HCT116 (cell line): ENCODE measurements around the gene AADACL4. TPM values are rescaled to one million over a fixed set of nuclear protein-coding genes. Genes with fewer than 3 reads are reported as not detected.

Experiments
- ATAC-seq: fragments of 200-7000 bp; cut with Tn5 transposase; 2 replicates; pipeline ENCODE4 v1.9.1; 2020; ENCODE audit warnings: mild to moderate bottlenecking, moderate library complexity
- BruUV-seq: library from RNA; stranded (reverse); fragments of 400-500 nt; replicated peaks from 2 replicates; lab custom pipeline; 2021; lab: Mats Ljungman, UMichigan
- CTCF ChIA-PET: fragments of 300-600 bp; sonication (Branson Sonifier 250); formaldehyde crosslinking; loops from one replicate; lab custom pipeline; 2021; ENCODE audit warnings: antibody characterized with exemption; lab: Charles Lee
- POLR2A ChIA-PET: fragments of 300-600, 350-600 bp; sonication (Branson Sonifier 250); formaldehyde crosslinking; loops from one replicate; lab custom pipeline; 2021; ENCODE audit warnings: antibody characterized with exemption; lab: Charles Lee
- RAD21 ChIA-PET, 2 experiments: fragments of 300-600 bp; sonication (Branson Sonifier 250); formaldehyde crosslinking; loops; one replicate each; lab custom pipeline; 2023; ENCODE audit warnings: low total read pairs in 2 of 2; ENCODE audit not compliant: uncharacterized antibody in 2 of 2, unreplicated experiment in 2 of 2, low non-redundant PET in 1 of 2; lab: Charles Lee
- DNase-seq: peaks from one replicate; pipeline ENCODE4 v3.0.0-alpha.2; 2010; ENCODE audit warnings: low read depth, low spot score
- H2AFZ ChIP-seq: fragments of 200-600 bp; shearing (Covaris generic), sonication (generic); 2 replicates; pipeline ENCODE4 v1.6.1; 2017; ENCODE audit warnings: low read depth, mixed run types, mixed read lengths, antibody characterized with exemption, low read length; ENCODE audit not compliant: poor library complexity, severe bottlenecking
- H3K27ac ChIP-seq: 2 replicates; pipeline ENCODE4 v1.5.1; 2012; ENCODE audit warnings: low read depth, low read length
- H3K27me3 ChIP-seq: fragments of 200-600 bp; sonication (generic); 2 replicates; pipeline ENCODE4 v1.6.1; 2016; ENCODE audit warnings: mixed run types, low read length, mixed read lengths; ENCODE audit not compliant: insufficient read depth
- H3K36me3 ChIP-seq, 2 experiments: fragments of 200-500 bp in 1 of 2; fragments of 200-600 bp in 1 of 2; sonication (Bioruptor generic) in 1 of 2; sonication (generic) in 1 of 2; 2 replicates each; pipeline versions ENCODE4 v1.5.1 to v1.6.1; 2014 to 2016; ENCODE audit warnings: low read length in 2 of 2, inconsistent platforms in 1 of 2, mixed read lengths in 1 of 2, mixed run types in 1 of 2; ENCODE audit not compliant: insufficient read depth in 2 of 2, control insufficient read depth in 1 of 2
- H3K4me1 ChIP-seq, 2 experiments: fragments of 200-600 bp in 1 of 2; sonication (generic) in 1 of 2; 2 replicates each; pipeline versions ENCODE4 v1.5.1 to v1.6.1; 2012 to 2017; ENCODE audit warnings: low read length in 2 of 2, inconsistent platforms in 1 of 2, mild to moderate bottlenecking in 1 of 2, mixed read lengths in 1 of 2, mixed run types in 1 of 2, moderate library complexity in 1 of 2; ENCODE audit not compliant: insufficient read depth in 2 of 2, control insufficient read depth in 1 of 2
- H3K4me2 ChIP-seq: fragments of 200-600 bp; sonication (generic); 2 replicates; pipeline ENCODE4 v1.6.1; 2017; ENCODE audit warnings: mixed run types, low read length, mixed read lengths
- H3K4me3 ChIP-seq, 2 experiments: fragments of 200-600 bp in 1 of 2; sonication (generic) in 1 of 2; replicated peaks in 1 of 2; 2 replicates each; pipeline ENCODE4 v1.5.1; 2011 to 2016; ENCODE audit warnings: low read length in 2 of 2, control low read depth in 1 of 2, low read depth in 1 of 2, mild to moderate bottlenecking in 1 of 2, mixed read lengths in 1 of 2, mixed run types in 1 of 2
- H3K79me2 ChIP-seq: fragments of 200-600 bp; sonication (generic); 2 replicates; pipeline ENCODE4 v1.6.1; 2017; ENCODE audit warnings: mild to moderate bottlenecking, mixed run types, low read length, moderate library complexity, mixed read lengths; ENCODE audit not compliant: insufficient read depth
- H3K9ac ChIP-seq: fragments of 200-600 bp; sonication (generic); 2 replicates; pipeline ENCODE4 v1.6.1; 2016; ENCODE audit warnings: low read length, mixed read lengths
- H3K9me2 ChIP-seq: fragments of 200-600 bp; sonication (generic), shearing (Covaris generic); 2 replicates; pipeline ENCODE4 v1.6.1; 2017; ENCODE audit warnings: mixed run types, mild to moderate bottlenecking, moderate library complexity; ENCODE audit not compliant: insufficient read depth
- H3K9me3 ChIP-seq, 2 experiments: fragments of 200-500 bp in 1 of 2; fragments of 200-600 bp in 1 of 2; sonication (Bioruptor generic) in 1 of 2; sonication (generic) in 1 of 2; 2 replicates each; pipeline ENCODE4 v1.6.1; 2014 to 2017; ENCODE audit warnings: low read length in 2 of 2, mixed read lengths in 2 of 2, inconsistent platforms in 1 of 2, low read depth in 1 of 2, mild to moderate bottlenecking in 1 of 2, mixed run types in 1 of 2, moderate library complexity in 1 of 2; ENCODE audit not compliant: control insufficient read depth in 1 of 2, insufficient read depth in 1 of 2
- H4K20me1 ChIP-seq: fragments of 200-600 bp; sonication (generic), shearing (Covaris generic); 2 replicates; pipeline ENCODE4 v1.6.1; 2017; ENCODE audit warnings: mixed run types, mild to moderate bottlenecking, moderate library complexity; ENCODE audit not compliant: insufficient read depth
- ELF1 ChIP-seq: IDR thresholded peaks from 2 replicates; pipeline ENCODE4 v1.6.1; 2012; ENCODE audit warnings: low read depth, borderline replicate concordance
- EZH2phosphoT487 ChIP-seq: fragments of 200-600 bp; IDR thresholded peaks from 2 replicates; pipeline ENCODE4 v1.6.1; 2018; ENCODE audit warnings: antibody characterized with exemption, borderline replicate concordance
- POLR2AphosphoS5 ChIP-seq: IDR thresholded peaks from 2 replicates; pipeline ENCODE4 v1.6.1; 2011; ENCODE audit warnings: mild to moderate bottlenecking, low read depth, low read length, moderate library complexity
- RAD21 ChIP-seq: IDR thresholded peaks from 2 replicates; pipeline ENCODE4 v1.6.1; 2012; ENCODE audit warnings: low read depth, mild to moderate bottlenecking
- SIN3A ChIP-seq: IDR thresholded peaks from 2 replicates; pipeline ENCODE4 v1.6.1; 2012; ENCODE audit warnings: low read depth
- SP1 ChIP-seq: IDR thresholded peaks from 2 replicates; pipeline ENCODE4 v1.6.1; 2012; ENCODE audit warnings: low read depth
- TCF7L2 ChIP-seq: IDR thresholded peaks from 2 replicates; pipeline ENCODE4 v1.7.0; 2011; ENCODE audit warnings: borderline replicate concordance, inconsistent platforms; ENCODE audit not compliant: insufficient read depth, insufficient read length; ENCODE audit errors: extremely low read depth
- YY1 ChIP-seq: IDR thresholded peaks from 2 replicates; pipeline ENCODE4 v1.6.1; 2011; ENCODE audit warnings: low read length, low read depth, moderate library complexity, mild to moderate bottlenecking; ENCODE audit not compliant: insufficient replicate concordance; ENCODE audit errors: extremely low read depth
- ZFX ChIP-seq: fragments of 450-650 bp; IDR thresholded peaks from 2 replicates; pipeline ENCODE4 v1.6.1; 2017
- ZNF274 ChIP-seq: fragments of 200-500 bp; sonication (Bioruptor generic); IDR thresholded peaks from 2 replicates; pipeline ENCODE4 v1.6.1; 2014; ENCODE audit warnings: mild to moderate bottlenecking, low read depth, low read length, inconsistent platforms
- intact Hi-C: fragments of 100-400 bp; cut with micrococcal nuclease; formaldehyde crosslinking; loops from 2 replicates; pipeline ENCODE4 v1.10.0; 2022
- total RNA-seq: library from RNA; stranded (reverse); gene quantifications from one replicate; pipeline ENCODE4 v1.2.1, GENCODE V29; 2021; ENCODE audit not compliant: unreplicated experiment
- TF ChIP-seq, protein P1 (sequence below): IDR thresholded peaks from 2 replicates; pipeline ENCODE4 v1.6.1; 2011; ENCODE audit warnings: mild to moderate bottlenecking, low read length, moderate library complexity; ENCODE audit not compliant: insufficient replicate concordance; ENCODE audit errors: extremely low read depth
- TF ChIP-seq, protein P2 (sequence below): IDR thresholded peaks from 2 replicates; pipeline ENCODE4 v1.6.1; 2012; ENCODE audit warnings: low read depth

The AADACL4 gene
- total RNA-seq, 1 experiment from 2014 or later, result not detected

DNA sequence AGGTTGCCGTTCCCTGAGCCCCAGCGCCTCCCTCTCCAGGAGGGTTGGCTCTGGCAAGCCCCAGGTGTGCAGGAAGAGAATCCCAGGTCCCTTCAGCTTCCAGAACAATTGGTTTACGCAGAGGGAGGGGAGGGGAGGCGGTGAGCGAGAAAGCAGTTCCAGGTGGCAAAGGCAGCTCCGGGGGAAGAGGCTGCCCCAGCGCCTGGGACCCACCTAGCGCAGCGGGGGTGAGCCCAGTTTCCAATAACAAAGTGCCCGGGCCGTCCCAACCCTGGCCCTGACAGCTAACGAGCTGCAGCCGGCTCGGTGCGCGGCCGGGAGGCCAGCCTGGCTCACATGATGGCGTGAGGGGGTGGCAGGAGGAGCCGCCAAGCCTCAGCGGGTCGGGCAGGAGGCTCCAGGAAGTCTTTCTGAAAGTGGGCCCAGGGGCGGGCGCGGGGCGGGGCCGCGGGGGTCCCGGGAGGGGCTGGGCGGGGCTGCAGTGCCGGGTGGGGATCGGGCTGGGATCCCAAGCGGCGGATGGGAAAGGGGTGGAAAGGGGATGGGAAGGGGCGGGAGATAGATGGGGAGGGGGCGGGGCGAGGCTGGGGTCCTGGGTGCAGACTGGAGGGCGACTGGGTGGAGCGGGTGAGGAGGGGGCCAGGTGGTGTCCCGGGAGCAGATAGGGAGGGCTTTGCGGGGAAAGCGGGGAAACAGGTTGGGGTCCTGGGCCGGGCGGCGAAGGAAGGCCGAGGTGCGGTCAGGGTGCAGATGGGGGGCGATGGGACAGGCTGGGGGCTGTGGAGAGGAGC lies 48.7 kb upstream of the AADACL4 start:
- Histone ChIP-seq H3K9ac (peak overlapping the region; percentile 67), H2AFZ (no peak overlapping the region), H3K9me3 (no peaks in the 10 kb centered on the region), H3K79me2 (peaks cover 61% of the 10 kb centered on the region), H3K4me3 (peak overlapping the region in 1 of 2 experiments; percentile 54; a peak in 1 of 4 replicates), H3K9me2 (no peaks in the 10 kb centered on the region), H3K4me1 (peaks cover 37 to 75% of the 10 kb centered on the region in 2 experiments), H3K4me2 (peak overlapping the region; percentile 76), H4K20me1 (no peaks in the 10 kb centered on the region), H3K27me3 (no peaks in the 10 kb centered on the region), H3K36me3 (no peaks in the 10 kb centered on the region), H3K27ac (no peak overlapping the region; the same call in 1 of the 2 replicates)
- no peak for TF ChIP-seq SP1
- ATAC-seq (no peak; the same call in 1 of the 2 replicates), DNase-seq (no peak)
- POLR2A ChIA-PET, result interaction anchor here (0.7 to 0.8 kb wide), 2 partner anchors 24 to 117 kb away, joined by 3 to 6 read pairs; no protein-coding TSS in a partner anchor
- RAD21 ChIA-PET, result interaction anchor here (0.9 to 1.5 kb wide), 3 partner anchors 21 to 24 kb away, joined by 3 to 4 read pairs (median 3); no protein-coding TSS in a partner anchor
- intact Hi-C loops, result loop anchor here (5.0 kb wide), 1 partner anchor 118 kb away; no protein-coding TSS in a partner anchor
- CTCF ChIA-PET, result interaction anchor here (1.3 to 2.6 kb wide), 2 partner anchors 21 to 24 kb away, joined by 3 to 12 read pairs; no protein-coding TSS in a partner anchor
- BruUV-seq, result no TSS peak

DNA sequence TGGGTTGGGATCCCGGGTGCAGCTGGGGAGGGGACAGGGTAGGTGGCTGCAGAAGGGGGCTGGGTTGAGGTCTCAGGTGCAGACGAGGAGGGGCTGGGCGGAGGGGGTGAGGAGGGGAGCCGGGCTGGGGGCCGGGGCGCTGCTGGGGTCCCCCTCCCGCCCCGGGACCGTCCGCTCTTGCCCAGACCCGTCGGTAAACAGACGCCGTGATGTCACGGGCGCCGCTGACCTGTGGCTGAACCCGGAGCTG lies 48.2 kb upstream of the AADACL4 start:
- intact Hi-C loops, result loop anchor here (5.0 kb wide), 1 partner anchor 118 kb away; no protein-coding TSS in a partner anchor
- no peak for DNase-seq
- peaks cover 42 to 80% of the 10 kb centered on the region in 2 experiments for H3K4me1 ChIP-seq
- no peaks in the 10 kb centered on the region for H3K9me2 ChIP-seq
- no peaks in the 10 kb centered on the region for H3K27me3 ChIP-seq
- CTCF ChIA-PET, result interaction anchor here (1.3 to 2.6 kb wide), 2 partner anchors 21 to 24 kb away, joined by 3 to 12 read pairs; no protein-coding TSS in a partner anchor
- peak overlapping the region; percentile 32 to 54 for H3K4me3 ChIP-seq
- H4K20me1 ChIP-seq, result no peaks in the 10 kb centered on the region
- no peaks in the 10 kb centered on the region for H3K36me3 ChIP-seq
- POLR2A ChIA-PET, result interaction anchor here (0.6 kb wide), 1 partner anchor 22 kb away, joined by 3 read pairs; no protein-coding TSS in a partner anchor
- peak overlapping the region; percentile 76 for H3K27ac ChIP-seq
- H3K9ac ChIP-seq, result peak overlapping the region; percentile 67
- H2AFZ ChIP-seq, result no peak overlapping the region
- RAD21 ChIA-PET, result interaction anchor here (0.9 to 1.5 kb wide), 3 partner anchors 20 to 23 kb away, joined by 3 to 4 read pairs (median 3); no protein-coding TSS in a partner anchor
- no peaks in the 10 kb centered on the region for H3K9me3 ChIP-seq
- peak; percentile 23; the same call in 1 of the 2 replicates for ATAC-seq
- H3K4me2 ChIP-seq, result peak overlapping the region; percentile 76
- no TSS peak for BruUV-seq
- peaks cover 65% of the 10 kb centered on the region for H3K79me2 ChIP-seq
- TF ChIP-seq EZH2phosphoT487 (no peak), ZFX (no peak), RAD21 (no peak), ZNF274 (no peak), POLR2AphosphoS5 (no peak), YY1 (no peak), ELF1 (no peak), SIN3A (no peak), TCF7L2 (no peak)
- TF ChIP-seq, protein P1, sequence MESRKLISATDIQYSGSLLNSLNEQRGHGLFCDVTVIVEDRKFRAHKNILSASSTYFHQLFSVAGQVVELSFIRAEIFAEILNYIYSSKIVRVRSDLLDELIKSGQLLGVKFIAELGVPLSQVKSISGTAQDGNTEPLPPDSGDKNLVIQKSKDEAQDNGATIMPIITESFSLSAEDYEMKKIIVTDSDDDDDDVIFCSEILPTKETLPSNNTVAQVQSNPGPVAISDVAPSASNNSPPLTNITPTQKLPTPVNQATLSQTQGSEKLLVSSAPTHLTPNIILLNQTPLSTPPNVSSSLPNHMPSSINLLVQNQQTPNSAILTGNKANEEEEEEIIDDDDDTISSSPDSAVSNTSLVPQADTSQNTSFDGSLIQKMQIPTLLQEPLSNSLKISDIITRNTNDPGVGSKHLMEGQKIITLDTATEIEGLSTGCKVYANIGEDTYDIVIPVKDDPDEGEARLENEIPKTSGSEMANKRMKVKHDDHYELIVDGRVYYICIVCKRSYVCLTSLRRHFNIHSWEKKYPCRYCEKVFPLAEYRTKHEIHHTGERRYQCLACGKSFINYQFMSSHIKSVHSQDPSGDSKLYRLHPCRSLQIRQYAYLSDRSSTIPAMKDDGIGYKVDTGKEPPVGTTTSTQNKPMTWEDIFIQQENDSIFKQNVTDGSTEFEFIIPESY, result no peak
- TF ChIP-seq, protein P2, sequence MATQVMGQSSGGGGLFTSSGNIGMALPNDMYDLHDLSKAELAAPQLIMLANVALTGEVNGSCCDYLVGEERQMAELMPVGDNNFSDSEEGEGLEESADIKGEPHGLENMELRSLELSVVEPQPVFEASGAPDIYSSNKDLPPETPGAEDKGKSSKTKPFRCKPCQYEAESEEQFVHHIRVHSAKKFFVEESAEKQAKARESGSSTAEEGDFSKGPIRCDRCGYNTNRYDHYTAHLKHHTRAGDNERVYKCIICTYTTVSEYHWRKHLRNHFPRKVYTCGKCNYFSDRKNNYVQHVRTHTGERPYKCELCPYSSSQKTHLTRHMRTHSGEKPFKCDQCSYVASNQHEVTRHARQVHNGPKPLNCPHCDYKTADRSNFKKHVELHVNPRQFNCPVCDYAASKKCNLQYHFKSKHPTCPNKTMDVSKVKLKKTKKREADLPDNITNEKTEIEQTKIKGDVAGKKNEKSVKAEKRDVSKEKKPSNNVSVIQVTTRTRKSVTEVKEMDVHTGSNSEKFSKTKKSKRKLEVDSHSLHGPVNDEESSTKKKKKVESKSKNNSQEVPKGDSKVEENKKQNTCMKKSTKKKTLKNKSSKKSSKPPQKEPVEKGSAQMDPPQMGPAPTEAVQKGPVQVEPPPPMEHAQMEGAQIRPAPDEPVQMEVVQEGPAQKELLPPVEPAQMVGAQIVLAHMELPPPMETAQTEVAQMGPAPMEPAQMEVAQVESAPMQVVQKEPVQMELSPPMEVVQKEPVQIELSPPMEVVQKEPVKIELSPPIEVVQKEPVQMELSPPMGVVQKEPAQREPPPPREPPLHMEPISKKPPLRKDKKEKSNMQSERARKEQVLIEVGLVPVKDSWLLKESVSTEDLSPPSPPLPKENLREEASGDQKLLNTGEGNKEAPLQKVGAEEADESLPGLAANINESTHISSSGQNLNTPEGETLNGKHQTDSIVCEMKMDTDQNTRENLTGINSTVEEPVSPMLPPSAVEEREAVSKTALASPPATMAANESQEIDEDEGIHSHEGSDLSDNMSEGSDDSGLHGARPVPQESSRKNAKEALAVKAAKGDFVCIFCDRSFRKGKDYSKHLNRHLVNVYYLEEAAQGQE, result no peak
